HepG2 (cell line): ENCODE measurements around the gene HEXIM1. TPM values are rescaled to one million over a fixed set of nuclear protein-coding genes. Genes with fewer than 3 reads are reported as not detected.

Source experiments
- ELF1 ChIP-seq: sonication (generic); formaldehyde crosslinking; IDR thresholded peaks from 2 replicates; pipeline ENCODE4 v1.4.0; 2020; ENCODE audit warnings: missing genetic modification reagents
- KDM5B ChIP-seq: sonication (generic); formaldehyde crosslinking; IDR thresholded peaks from 2 replicates; pipeline ENCODE4 v1.4.0; 2020; ENCODE audit warnings: missing genetic modification reagents, mild to moderate bottlenecking, borderline replicate concordance
- KLF12 ChIP-seq: sonication (generic); formaldehyde crosslinking; IDR thresholded peaks from 2 replicates; pipeline ENCODE4 v1.4.0; 2020; ENCODE audit warnings: missing genetic modification reagents, borderline replicate concordance
- NCOR1 ChIP-seq: fragments of 200-600 bp; sonication (generic); IDR thresholded peaks from 2 replicates; pipeline ENCODE4 v1.7.0; 2017; ENCODE audit warnings: antibody characterized with exemption, low read length, borderline replicate concordance
- PCBP2 ChIP-seq: fragments of 200-400 bp; formaldehyde crosslinking; optimal IDR thresholded peaks from 2 replicates; pipeline ENCODE3; 2018; ENCODE audit warnings: low read length, low read depth; ENCODE audit not compliant: poor library complexity, severe bottlenecking
- SNRNP70 ChIP-seq: fragments of 200-400 bp; formaldehyde crosslinking; IDR thresholded peaks from 2 replicates; pipeline ENCODE4 v1.6.1; 2017; ENCODE audit warnings: mild to moderate bottlenecking, low read depth, low read length, moderate library complexity
- STAT5B ChIP-seq: sonication (generic); formaldehyde crosslinking; IDR thresholded peaks from 2 replicates; pipeline ENCODE4 v1.4.0; 2020; ENCODE audit warnings: missing genetic modification reagents
- ZNF234 ChIP-seq: sonication (generic); formaldehyde crosslinking; conservative IDR thresholded peaks from 2 replicates; pipeline ENCODE4 v1.5.1; 2020; ENCODE audit warnings: mild to moderate bottlenecking, missing genetic modification reagents
- ZNF326 ChIP-seq: sonication (generic); formaldehyde crosslinking; IDR thresholded peaks from 2 replicates; pipeline ENCODE4 v1.4.0; 2020; ENCODE audit warnings: missing genetic modification reagents, borderline replicate concordance
- ZNF382 ChIP-seq: sonication (generic); formaldehyde crosslinking; IDR thresholded peaks from 2 replicates; pipeline ENCODE4 v1.5.0; 2020; ENCODE audit warnings: missing genetic modification reagents, mild to moderate bottlenecking, borderline replicate concordance
- ZSCAN20 ChIP-seq: sonication (generic); formaldehyde crosslinking; IDR thresholded peaks from 2 replicates; pipeline ENCODE4 v1.4.0; 2020; ENCODE audit warnings: missing genetic modification reagents, mild to moderate bottlenecking, borderline replicate concordance
- ZSCAN29 ChIP-seq: sonication (generic); formaldehyde crosslinking; conservative IDR thresholded peaks from 2 replicates; pipeline ENCODE4 v1.4.0; 2020; ENCODE audit warnings: mild to moderate bottlenecking, missing genetic modification reagents
- ZSCAN30 ChIP-seq: sonication (generic); formaldehyde crosslinking; IDR thresholded peaks from 2 replicates; pipeline ENCODE4 v1.5.0; 2020; ENCODE audit warnings: mild to moderate bottlenecking, missing genetic modification reagents
- ZZZ3 ChIP-seq: sonication (generic); formaldehyde crosslinking; IDR thresholded peaks from 2 replicates; pipeline ENCODE4 v1.4.0; 2020; ENCODE audit warnings: missing genetic modification reagents, mild to moderate bottlenecking, borderline replicate concordance
- polyA plus RNA-seq, 8 experiments: library from polyadenylated mRNA; depleted of rRNA in 3 of 8; stranded (reverse) in 7 of 8; unstranded in 1 of 8; fragments of >200 nt; fragmentation: Illumina TruSeq in 4 of 8; extraction: Trizol in 4 of 8; gene quantifications; 2 replicates each; pipeline versions ENCODE4 v1.2.1 to v1.2.3, GENCODE V29; 2011 to 2016; ENCODE audit warnings: low read depth in 4 of 8, missing spikeins in 1 of 8, mixed read lengths in 1 of 8; ENCODE audit not compliant: insufficient read depth in 1 of 8
- total RNA-seq, 5 experiments: library from RNA; depleted of rRNA; stranded (reverse); fragments of >200 nt; fragmentation: Illumina TruSeq; extraction: Trizol; gene quantifications; 2 replicates each; pipeline ENCODE4 v1.2.3, GENCODE V29; 2016; ENCODE audit warnings: low read depth in 1 of 5
- TF ChIP-seq, protein P1 (sequence below): sonication (generic); formaldehyde crosslinking; IDR thresholded peaks from 2 replicates; pipeline ENCODE4 v1.5.0; 2020; ENCODE audit warnings: mild to moderate bottlenecking, missing genetic modification reagents
- TF ChIP-seq, protein P2 (sequence below): sonication (generic); formaldehyde crosslinking; IDR thresholded peaks from 2 replicates; pipeline ENCODE4 v1.4.0; 2020; ENCODE audit warnings: missing genetic modification reagents
- TF ChIP-seq, protein P3 (sequence below): sonication (generic); formaldehyde crosslinking; IDR thresholded peaks from 2 replicates; pipeline ENCODE4 v1.4.0; 2020; ENCODE audit warnings: missing genetic modification reagents, borderline replicate concordance
- TF ChIP-seq, protein P4 (sequence below), 2 experiments: sonication (generic) in 1 of 2; formaldehyde crosslinking in 1 of 2; IDR thresholded peaks; 2 replicates each; pipeline versions ENCODE4 v1.4.0 to v1.6.1; 2018 to 2020; ENCODE audit warnings: missing genetic modification reagents in 2 of 2, borderline replicate concordance in 1 of 2, low read depth in 1 of 2, mild to moderate bottlenecking in 1 of 2, missing biosample characterization in 1 of 2

The HEXIM1 gene
- total and polyA plus RNA-seq, 2 of the 13 experiments (the other 11 are each of a cell fraction or from before 2014, with no cell fraction given): 10.5 to 16.6 TPM

DNA sequence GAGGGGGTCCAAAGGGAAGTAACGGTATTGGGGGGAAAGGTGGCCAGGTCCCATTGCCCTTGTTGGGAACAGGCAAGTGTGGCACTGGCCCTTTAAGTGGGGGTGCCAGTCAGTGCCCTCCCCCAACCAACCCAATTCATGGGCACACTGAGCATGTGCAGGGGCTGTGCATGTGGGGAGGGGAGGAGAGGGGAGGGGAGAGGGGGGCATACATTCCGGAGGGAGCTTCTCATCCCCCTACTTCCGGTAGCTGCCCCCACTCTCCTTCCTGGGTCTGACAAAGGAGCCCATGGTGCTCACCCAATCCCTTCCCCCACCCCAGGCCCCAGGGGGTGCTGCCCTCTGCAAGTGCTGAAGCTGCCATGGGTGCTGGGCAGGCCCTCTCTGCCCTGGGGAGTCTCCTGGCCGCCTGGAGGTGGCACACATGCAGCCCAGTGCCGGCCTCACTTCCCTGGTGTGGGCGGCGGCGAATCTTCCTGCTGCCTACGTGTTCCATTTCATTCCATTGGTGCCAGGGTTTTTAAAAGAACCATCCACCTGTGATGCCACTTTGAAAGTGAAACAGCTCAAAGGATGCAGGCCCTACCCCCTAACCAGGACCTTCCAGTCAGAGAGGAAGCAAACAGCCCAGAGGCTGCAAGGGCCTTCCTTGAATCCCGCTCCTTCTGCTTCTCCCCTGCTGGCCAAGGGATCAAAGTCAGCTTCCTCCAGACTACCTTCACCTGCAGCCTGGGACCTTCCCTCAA, 24.4 kb downstream of the HEXIM1 start (continued):
- TF ChIP-seq KLF12 (CRISPR knock-in tag) (no peak; the same call in 1 of the 2 replicates), ZSCAN20 (CRISPR knock-in tag) (no peak), NCOR1 (peak; percentile 36; the same call in 1 of the 2 replicates), ELF1 (peak; percentile 84), STAT5B (CRISPR knock-in tag) (no peak), ZNF382 (CRISPR knock-in tag) (no peak), KDM5B (CRISPR knock-in tag) (no peak), ZNF326 (CRISPR knock-in tag) (no peak), ZZZ3 (CRISPR knock-in tag) (0 out of 2 replicates have a peak, but pooled peaks have one; percentile 38), PCBP2 (no peak), SNRNP70 (no peak), ZSCAN30 (CRISPR knock-in tag) (no peak), ZSCAN29 (CRISPR knock-in tag) (peak; percentile 76; the same call in 1 of the 2 replicates), ZNF234 (no peak)
- TF ChIP-seq, protein P1, sequence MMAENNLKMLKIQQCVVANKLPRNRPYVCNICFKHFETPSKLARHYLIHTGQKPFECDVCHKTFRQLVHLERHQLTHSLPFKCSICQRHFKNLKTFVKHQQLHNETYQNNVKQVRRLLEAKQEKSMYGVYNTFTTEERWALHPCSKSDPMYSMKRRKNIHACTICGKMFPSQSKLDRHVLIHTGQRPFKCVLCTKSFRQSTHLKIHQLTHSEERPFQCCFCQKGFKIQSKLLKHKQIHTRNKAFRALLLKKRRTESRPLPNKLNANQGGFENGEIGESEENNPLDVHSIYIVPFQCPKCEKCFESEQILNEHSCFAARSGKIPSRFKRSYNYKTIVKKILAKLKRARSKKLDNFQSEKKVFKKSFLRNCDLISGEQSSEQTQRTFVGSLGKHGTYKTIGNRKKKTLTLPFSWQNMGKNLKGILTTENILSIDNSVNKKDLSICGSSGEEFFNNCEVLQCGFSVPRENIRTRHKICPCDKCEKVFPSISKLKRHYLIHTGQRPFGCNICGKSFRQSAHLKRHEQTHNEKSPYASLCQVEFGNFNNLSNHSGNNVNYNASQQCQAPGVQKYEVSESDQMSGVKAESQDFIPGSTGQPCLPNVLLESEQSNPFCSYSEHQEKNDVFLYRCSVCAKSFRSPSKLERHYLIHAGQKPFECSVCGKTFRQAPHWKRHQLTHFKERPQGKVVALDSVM (CRISPR knock-in tag): no peak
- TF ChIP-seq, protein P2, sequence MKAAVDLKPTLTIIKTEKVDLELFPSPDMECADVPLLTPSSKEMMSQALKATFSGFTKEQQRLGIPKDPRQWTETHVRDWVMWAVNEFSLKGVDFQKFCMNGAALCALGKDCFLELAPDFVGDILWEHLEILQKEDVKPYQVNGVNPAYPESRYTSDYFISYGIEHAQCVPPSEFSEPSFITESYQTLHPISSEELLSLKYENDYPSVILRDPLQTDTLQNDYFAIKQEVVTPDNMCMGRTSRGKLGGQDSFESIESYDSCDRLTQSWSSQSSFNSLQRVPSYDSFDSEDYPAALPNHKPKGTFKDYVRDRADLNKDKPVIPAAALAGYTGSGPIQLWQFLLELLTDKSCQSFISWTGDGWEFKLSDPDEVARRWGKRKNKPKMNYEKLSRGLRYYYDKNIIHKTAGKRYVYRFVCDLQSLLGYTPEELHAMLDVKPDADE: no peak
- TF ChIP-seq, protein P3, sequence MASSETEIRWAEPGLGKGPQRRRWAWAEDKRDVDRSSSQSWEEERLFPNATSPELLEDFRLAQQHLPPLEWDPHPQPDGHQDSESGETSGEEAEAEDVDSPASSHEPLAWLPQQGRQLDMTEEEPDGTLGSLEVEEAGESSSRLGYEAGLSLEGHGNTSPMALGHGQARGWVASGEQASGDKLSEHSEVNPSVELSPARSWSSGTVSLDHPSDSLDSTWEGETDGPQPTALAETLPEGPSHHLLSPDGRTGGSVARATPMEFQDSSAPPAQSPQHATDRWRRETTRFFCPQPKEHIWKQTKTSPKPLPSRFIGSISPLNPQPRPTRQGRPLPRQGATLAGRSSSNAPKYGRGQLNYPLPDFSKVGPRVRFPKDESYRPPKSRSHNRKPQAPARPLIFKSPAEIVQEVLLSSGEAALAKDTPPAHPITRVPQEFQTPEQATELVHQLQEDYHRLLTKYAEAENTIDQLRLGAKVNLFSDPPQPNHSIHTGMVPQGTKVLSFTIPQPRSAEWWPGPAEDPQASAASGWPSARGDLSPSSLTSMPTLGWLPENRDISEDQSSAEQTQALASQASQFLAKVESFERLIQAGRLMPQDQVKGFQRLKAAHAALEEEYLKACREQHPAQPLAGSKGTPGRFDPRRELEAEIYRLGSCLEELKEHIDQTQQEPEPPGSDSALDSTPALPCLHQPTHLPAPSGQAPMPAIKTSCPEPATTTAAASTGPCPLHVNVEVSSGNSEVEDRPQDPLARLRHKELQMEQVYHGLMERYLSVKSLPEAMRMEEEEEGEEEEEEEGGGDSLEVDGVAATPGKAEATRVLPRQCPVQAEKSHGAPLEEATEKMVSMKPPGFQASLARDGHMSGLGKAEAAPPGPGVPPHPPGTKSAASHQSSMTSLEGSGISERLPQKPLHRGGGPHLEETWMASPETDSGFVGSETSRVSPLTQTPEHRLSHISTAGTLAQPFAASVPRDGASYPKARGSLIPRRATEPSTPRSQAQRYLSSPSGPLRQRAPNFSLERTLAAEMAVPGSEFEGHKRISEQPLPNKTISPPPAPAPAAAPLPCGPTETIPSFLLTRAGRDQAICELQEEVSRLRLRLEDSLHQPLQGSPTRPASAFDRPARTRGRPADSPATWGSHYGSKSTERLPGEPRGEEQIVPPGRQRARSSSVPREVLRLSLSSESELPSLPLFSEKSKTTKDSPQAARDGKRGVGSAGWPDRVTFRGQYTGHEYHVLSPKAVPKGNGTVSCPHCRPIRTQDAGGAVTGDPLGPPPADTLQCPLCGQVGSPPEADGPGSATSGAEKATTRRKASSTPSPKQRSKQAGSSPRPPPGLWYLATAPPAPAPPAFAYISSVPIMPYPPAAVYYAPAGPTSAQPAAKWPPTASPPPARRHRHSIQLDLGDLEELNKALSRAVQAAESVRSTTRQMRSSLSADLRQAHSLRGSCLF (CRISPR knock-in tag): no peak
- TF ChIP-seq, protein P4, sequence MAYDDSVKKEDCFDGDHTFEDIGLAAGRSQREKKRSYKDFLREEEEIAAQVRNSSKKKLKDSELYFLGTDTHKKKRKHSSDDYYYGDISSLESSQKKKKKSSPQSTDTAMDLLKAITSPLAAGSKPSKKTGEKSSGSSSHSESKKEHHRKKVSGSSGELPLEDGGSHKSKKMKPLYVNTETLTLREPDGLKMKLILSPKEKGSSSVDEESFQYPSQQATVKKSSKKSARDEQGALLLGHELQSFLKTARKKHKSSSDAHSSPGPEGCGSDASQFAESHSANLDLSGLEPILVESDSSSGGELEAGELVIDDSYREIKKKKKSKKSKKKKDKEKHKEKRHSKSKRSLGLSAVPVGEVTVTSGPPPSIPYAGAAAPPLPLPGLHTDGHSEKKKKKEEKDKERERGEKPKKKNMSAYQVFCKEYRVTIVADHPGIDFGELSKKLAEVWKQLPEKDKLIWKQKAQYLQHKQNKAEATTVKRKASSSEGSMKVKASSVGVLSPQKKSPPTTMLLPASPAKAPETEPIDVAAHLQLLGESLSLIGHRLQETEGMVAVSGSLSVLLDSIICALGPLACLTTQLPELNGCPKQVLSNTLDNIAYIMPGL (CRISPR knock-in tag; IDR thresholded peaks at IDR 0.05; ENCODE audit: borderline replicate concordance in 1 of 2, low read depth in 1 of 2): peak; percentile 76 to 78; a peak in 3 of 4 replicates
